Right atrium auricular region (tissue), 2 donors: Measurements from ENCODE around the gene PAN3. TPM values are rescaled to one million over a fixed set of nuclear protein-coding genes. Genes with fewer than 3 reads are reported as not detected.

Experiments
- DNase-seq: peaks from one replicate; pipeline ENCODE4 v3.0.0-alpha.2; 2019; ENCODE audit warnings: low spot score
- H3K27ac ChIP-seq, 2 donors: fragments of 200-600 bp; sonication (generic); 1 replicate in 1 of 2; 2 replicates in 1 of 2; pipeline ENCODE4 v1.5.1; 2016 to 2019
- H3K27me3 ChIP-seq, 2 donors: fragments of 200-600 bp; sonication (generic); one replicate each; pipeline versions ENCODE4 v1.5.1 to v1.6.0; 2017 to 2019
- H3K36me3 ChIP-seq: fragments of 200-600 bp; sonication (generic); one replicate; pipeline ENCODE4 v1.5.1; 2016
- H3K4me1 ChIP-seq, 2 donors: fragments of 200-600 bp; sonication (generic); one replicate each; pipeline versions ENCODE4 v1.5.1 to v1.6.0; 2017 to 2019
- H3K4me3 ChIP-seq, 2 donors: fragments of 200-600 bp; sonication (generic); 1 replicate in 1 of 2; 2 replicates in 1 of 2; pipeline ENCODE4 v1.5.1; 2017 to 2019; ENCODE audit warnings: mild to moderate bottlenecking in 1 of 2, moderate library complexity in 1 of 2
- H3K9me3 ChIP-seq, 2 donors: fragments of 200-600 bp; sonication (generic); one replicate each; pipeline ENCODE4 v1.5.1; 2019
- total RNA-seq, 2 donors: library from RNA; depleted of rRNA; stranded (reverse); fragments of >200 nt; gene quantifications; one replicate each; pipeline ENCODE4 v1.1.0, GENCODE V29; 2016
- TF ChIP-seq, protein P1 (sequence below), 2 donors: fragments of 200-600 bp; sonication (generic); IDR thresholded peaks; one replicate each; pipeline ENCODE4 v1.5.1; 2019; ENCODE audit warnings: antibody characterized with exemption in 2 of 2

PAN3 gene
- total RNA-seq, 2 donors from 2014 or later = 8.7 to 12.0 TPM

DNA sequence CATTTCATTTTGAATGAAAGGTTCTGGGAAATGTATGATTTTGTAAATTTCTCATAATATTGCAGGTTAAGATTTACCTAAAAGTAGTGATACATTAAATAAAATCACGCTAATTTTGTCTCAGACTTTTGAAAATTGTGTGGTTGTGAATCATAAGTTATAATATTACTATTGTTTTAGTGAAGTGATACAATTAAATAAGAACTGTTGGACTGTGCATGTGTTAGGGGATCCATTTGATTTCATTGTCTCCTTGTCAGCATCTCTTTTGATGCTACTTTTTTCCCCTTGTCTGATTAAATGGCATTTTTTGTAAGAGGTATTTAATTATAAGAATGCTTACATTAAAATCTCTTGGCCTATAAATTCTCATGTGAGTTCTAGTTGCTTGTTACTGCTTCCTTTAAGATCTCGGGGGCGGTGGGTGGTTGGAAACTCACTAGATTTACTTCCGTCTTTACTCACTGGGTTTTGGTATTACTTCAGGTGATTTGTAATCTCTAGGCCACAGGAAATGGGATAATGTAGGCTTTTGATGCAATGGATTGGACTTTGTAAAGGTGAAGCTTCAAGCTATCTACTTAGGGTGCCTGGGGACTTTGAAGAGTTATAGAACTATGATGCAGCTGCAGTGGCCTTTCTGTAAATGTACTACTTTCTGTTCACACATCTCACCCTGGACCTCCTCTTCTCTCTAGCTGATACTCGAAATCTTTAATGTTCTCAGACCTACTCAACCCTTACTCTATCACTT lies 66.5 kb downstream of the PAN3 start:
- TF ChIP-seq, protein P1, sequence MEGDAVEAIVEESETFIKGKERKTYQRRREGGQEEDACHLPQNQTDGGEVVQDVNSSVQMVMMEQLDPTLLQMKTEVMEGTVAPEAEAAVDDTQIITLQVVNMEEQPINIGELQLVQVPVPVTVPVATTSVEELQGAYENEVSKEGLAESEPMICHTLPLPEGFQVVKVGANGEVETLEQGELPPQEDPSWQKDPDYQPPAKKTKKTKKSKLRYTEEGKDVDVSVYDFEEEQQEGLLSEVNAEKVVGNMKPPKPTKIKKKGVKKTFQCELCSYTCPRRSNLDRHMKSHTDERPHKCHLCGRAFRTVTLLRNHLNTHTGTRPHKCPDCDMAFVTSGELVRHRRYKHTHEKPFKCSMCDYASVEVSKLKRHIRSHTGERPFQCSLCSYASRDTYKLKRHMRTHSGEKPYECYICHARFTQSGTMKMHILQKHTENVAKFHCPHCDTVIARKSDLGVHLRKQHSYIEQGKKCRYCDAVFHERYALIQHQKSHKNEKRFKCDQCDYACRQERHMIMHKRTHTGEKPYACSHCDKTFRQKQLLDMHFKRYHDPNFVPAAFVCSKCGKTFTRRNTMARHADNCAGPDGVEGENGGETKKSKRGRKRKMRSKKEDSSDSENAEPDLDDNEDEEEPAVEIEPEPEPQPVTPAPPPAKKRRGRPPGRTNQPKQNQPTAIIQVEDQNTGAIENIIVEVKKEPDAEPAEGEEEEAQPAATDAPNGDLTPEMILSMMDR (IDR thresholded peaks at IDR 0.05) = no peak
- Histone ChIP-seq H3K4me3 (no peak overlapping the region), H3K27me3 (no peaks in the 10 kb centered on the region), H3K27ac (no peak overlapping the region), H3K9me3 (no peaks in the 10 kb centered on the region), H3K4me1 (no peaks in the 10 kb centered on the region), H3K36me3 (no peaks in the 10 kb centered on the region)
- no peak for DNase-seq

DNA sequence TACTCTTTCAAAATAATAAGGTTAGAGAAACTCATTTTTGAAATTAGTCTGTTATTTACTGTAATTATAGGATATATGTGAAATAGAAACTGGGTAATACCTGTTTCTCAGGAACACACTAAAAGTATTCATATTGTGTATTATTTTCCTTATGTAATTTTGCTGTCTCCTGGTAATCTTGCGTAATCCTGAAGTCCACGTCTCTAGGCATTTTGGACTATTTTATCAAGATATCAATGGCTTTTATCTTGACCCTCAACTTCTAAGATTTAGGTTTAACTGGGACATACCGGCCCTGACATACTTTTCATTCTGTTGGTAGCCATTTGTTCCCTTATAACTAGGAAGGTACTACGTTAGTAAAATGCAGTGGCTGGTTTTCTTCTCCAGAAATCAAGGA lies 80.3 kb downstream of the PAN3 start:
- Histone ChIP-seq H3K36me3 (peaks cover 9% of the 10 kb centered on the region), H3K9me3 (no peaks in the 10 kb centered on the region), H3K4me3 (no peak overlapping the region), H3K27me3 (no peaks in the 10 kb centered on the region), H3K4me1 (no peaks in the 10 kb centered on the region), H3K27ac (no peak overlapping the region)
- DNase-seq = no peak
- TF ChIP-seq, protein P1 (IDR thresholded peaks at IDR 0.05) = no peak

DNA sequence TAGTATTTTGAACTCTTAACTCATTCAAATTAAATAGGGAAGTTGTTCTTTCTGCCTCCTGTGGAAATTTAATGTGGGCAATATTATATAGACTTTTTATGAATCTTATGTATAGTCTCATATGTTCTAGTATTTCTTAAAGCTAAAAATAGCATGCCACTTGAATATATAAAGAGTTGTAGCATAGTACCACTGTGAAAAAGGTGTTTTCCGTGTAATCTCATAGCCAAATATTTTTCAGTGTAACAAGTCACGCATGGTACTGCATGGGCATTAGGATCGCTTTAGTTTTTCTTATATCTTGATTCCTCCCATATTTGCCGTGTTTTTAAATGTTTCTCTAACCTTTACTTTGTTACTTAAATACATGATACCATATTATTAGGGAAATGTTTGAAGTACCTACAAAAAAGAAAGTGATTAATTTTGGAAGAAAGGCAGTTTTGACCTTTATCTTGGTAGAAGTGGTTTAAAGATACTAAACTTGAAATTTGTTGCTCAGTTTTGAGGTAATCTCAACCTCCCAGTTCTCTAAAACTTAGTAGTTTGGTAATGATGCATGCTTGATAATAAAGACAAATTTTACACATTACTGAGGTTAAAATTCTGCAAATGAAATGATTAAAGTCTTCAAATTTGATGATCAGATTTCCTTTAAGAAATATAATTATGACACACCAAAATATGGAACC lies 81.2 kb downstream of the PAN3 start:
- TF ChIP-seq, protein P1 (IDR thresholded peaks at IDR 0.05) = no peak
- Histone ChIP-seq H3K27ac (no peak overlapping the region), H3K4me3 (no peak overlapping the region), H3K4me1 (no peaks in the 10 kb centered on the region), H3K9me3 (no peaks in the 10 kb centered on the region), H3K27me3 (no peaks in the 10 kb centered on the region), H3K36me3 (peaks cover 9% of the 10 kb centered on the region)
- DNase-seq = no peak

DNA sequence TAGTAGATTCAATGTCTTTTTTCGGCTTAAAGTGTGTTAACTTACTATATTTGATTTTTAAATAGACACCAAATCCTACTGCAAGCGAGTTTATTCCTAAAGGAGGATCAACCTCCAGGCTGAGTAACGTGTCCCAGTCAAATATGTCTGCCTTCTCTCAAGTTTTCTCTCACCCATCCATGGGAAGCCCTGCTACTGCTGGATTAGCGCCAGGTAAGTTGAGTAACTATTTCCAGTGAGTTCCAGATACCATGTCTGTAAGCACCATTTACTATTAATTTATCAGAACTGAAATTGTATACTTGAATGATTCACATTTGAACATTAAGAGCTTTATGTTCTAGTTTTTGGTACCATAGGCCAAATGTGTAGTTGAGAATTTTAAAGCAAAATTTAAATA lies 81.8 kb downstream of the PAN3 start:
- H3K4me1 ChIP-seq = no peaks in the 10 kb centered on the region
- no peaks in the 10 kb centered on the region for H3K9me3 ChIP-seq
- H3K27ac ChIP-seq = no peak overlapping the region
- H3K36me3 ChIP-seq = peaks cover 9% of the 10 kb centered on the region
- TF ChIP-seq, protein P1 (IDR thresholded peaks at IDR 0.05) = no peak
- H3K27me3 ChIP-seq = no peaks in the 10 kb centered on the region
- no peak overlapping the region for H3K4me3 ChIP-seq
- no peak for DNase-seq

DNA sequence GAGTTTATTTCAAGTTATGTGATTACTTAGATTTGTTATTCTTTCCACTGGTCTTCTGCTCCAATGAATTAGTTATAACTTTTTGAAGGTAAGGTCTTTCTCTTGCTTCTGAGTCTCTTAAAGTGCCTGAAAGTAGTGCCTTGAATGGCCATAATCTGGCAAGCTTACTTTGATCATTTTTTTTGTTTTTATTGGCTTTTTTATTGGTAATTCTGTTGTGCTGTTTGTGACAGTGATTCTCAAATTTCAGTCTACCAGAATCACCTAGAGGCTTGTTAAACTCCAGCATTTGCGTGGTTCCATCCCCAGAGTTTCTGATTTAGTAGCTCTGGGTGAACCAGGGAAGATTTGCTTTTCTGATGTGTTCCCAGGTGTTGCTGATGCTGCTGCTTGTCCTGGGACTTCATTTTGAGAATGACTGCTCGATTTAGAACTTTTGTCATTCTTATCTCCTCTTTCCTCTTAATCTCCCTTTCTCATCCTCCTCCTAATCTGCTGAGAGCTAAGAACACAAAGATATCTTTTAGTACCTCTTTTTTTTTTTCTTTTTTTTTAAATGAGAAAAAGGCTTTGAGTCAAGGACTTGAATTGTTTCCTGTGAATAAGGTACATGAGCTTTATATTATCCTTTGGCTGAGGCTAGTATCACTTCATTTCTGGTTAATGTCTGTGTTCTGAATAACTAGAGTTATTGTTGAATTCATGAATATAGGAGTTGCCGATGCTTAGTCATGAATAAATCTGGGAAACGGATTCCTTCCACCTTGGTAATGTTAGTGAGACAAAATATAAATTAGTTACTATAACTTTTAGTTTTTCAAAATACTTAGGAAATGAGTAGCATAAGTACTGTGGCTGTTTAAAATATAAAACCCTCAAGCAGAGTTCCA lies 91.4 kb downstream of the PAN3 start:
- TF ChIP-seq, protein P1 (IDR thresholded peaks at IDR 0.05) = no peak
- no peaks in the 10 kb centered on the region for H3K4me1 ChIP-seq
- H3K27me3 ChIP-seq = no peaks in the 10 kb centered on the region
- no peaks in the 10 kb centered on the region for H3K36me3 ChIP-seq
- H3K27ac ChIP-seq = no peak overlapping the region
- H3K9me3 ChIP-seq = no peaks in the 10 kb centered on the region
- H3K4me3 ChIP-seq = no peak overlapping the region
- DNase-seq = no peak
